GM06990 (cell line): ENCODE data around the gene BRCA2.
A peak's percentile ranks its signal among the peaks of the same experiment; 100 is the strongest.

ENCODE experiments used
- DNase-seq: peaks from one replicate; pipeline ENCODE4 v3.0.0-alpha.2; 2011; ENCODE audit not compliant: insufficient read length; ENCODE audit errors: extremely low read depth
- H3K27me3 ChIP-seq: replicated peaks from 2 replicates; pipeline ENCODE4 v1.6.0; 2011; ENCODE audit warnings: low read length; ENCODE audit not compliant: control insufficient read depth, insufficient read depth
- H3K36me3 ChIP-seq: 2 replicates; pipeline ENCODE4 v1.5.1; 2011; ENCODE audit warnings: low read length; ENCODE audit not compliant: control insufficient read depth, insufficient read depth
- H3K4me3 ChIP-seq: replicated peaks from 2 replicates; pipeline ENCODE4 v1.5.1; 2011; ENCODE audit warnings: low read depth, mild to moderate bottlenecking, control low read depth, low read length
- CTCF ChIP-seq: IDR thresholded peaks from 2 replicates; pipeline ENCODE4 v1.5.1; 2011; ENCODE audit warnings: low read length, control low read depth, mild to moderate bottlenecking, inconsistent platforms; ENCODE audit not compliant: insufficient read depth, poor library complexity, severe bottlenecking

The BRCA2 gene

GRCh38 chr13:32314271-32315237 is 754 bp upstream of the BRCA2 start:
- no peak for DNase-seq

GRCh38 chr13:32316028-32316339 is 676 bp downstream of the BRCA2 start:
- no peak for DNase-seq
- TF ChIP-seq CTCF = no peak
- Histone ChIP-seq H3K4me3 (peak overlapping the region; percentile 75), H3K36me3 (no peaks in the 10 kb centered on the region; the same call in 1 of the 2 replicates), H3K27me3 (no peaks in the 10 kb centered on the region)

More at GRCh38 chr13:32314271-32315237, 754 bp upstream of the BRCA2 start:
- Histone ChIP-seq H3K36me3 (no peaks in the 10 kb centered on the region; the same call in 1 of the 2 replicates), H3K4me3 (peak overlapping the region; percentile 75), H3K27me3 (no peaks in the 10 kb centered on the region)
- no peak for TF ChIP-seq CTCF

GRCh38 chr13:32316501-32316900 is 1.2 kb downstream of the BRCA2 start:
- DNase-seq = no peak
- peak overlapping the region; percentile 75 for H3K4me3 ChIP-seq
- no peaks in the 10 kb centered on the region; the same call in 1 of the 2 replicates for H3K36me3 ChIP-seq
- no peaks in the 10 kb centered on the region for H3K27me3 ChIP-seq
- TF ChIP-seq CTCF = no peak

- Histone ChIP-seq H3K36me3 (no peaks in the 10 kb centered on the region; the same call in 1 of the 2 replicates), H3K4me3 (no peak overlapping the region), H3K27me3 (no peaks in the 10 kb centered on the region)
- no peak for DNase-seq
- no peak for TF ChIP-seq CTCF
Measured at GRCh38 chr13:32317716-32318465, 2.6 kb downstream of the BRCA2 start.

GRCh38 chr13:32320528-32320927 is 5.2 kb downstream of the BRCA2 start:
- no peak for TF ChIP-seq CTCF
- Histone ChIP-seq H3K4me3 (no peak overlapping the region), H3K36me3 (no peaks in the 10 kb centered on the region; the same call in 1 of the 2 replicates), H3K27me3 (no peaks in the 10 kb centered on the region)
- no peak for DNase-seq
